Osteoblast (primary cell): ENCODE results near the gene YY2. TPM values are rescaled to one million over a fixed set of nuclear protein-coding genes. Genes with fewer than 3 reads are reported as not detected.

Source experiments
- DNase-seq: peaks from one replicate; pipeline ENCODE4 v3.0.0; 2011; ENCODE audit warnings: low spot score, mixed read lengths; ENCODE audit not compliant: insufficient read length; ENCODE audit errors: missing footprints
- H2AFZ ChIP-seq: 2 replicates; pipeline ENCODE4 v1.6.0; 2011; ENCODE audit warnings: mild to moderate bottlenecking, low read length
- H3K27ac ChIP-seq: 2 replicates; pipeline ENCODE4 v1.5.1; 2011; ENCODE audit warnings: mild to moderate bottlenecking, low read depth, low read length, moderate library complexity
- H3K27me3 ChIP-seq: 2 replicates; pipeline ENCODE4 v1.6.0; 2012; ENCODE audit warnings: mild to moderate bottlenecking, control low read depth, inconsistent platforms, low read length, moderate library complexity; ENCODE audit not compliant: insufficient read depth
- H3K36me3 ChIP-seq: 2 replicates; pipeline ENCODE4 v1.5.1; 2011; ENCODE audit warnings: mild to moderate bottlenecking, low read length, control low read depth, moderate library complexity; ENCODE audit not compliant: insufficient read depth
- H3K4me1 ChIP-seq: 2 replicates; pipeline ENCODE4 v1.5.1; 2011; ENCODE audit warnings: mild to moderate bottlenecking, low read length, control low read depth, moderate library complexity; ENCODE audit not compliant: insufficient read depth
- H3K4me2 ChIP-seq: 2 replicates; pipeline ENCODE4 v1.6.0; 2011; ENCODE audit warnings: mild to moderate bottlenecking, low read length; ENCODE audit not compliant: insufficient read depth
- H3K4me3 ChIP-seq: fragments of 200-600 bp; sonication (generic); 3 replicates; pipeline ENCODE4 v1.5.1; 2012; ENCODE audit warnings: mild to moderate bottlenecking, low read length, inconsistent platforms; ENCODE audit not compliant: insufficient read depth
- H3K79me2 ChIP-seq: 2 replicates; pipeline ENCODE4 v1.6.0; 2012; ENCODE audit warnings: mild to moderate bottlenecking, low read length, control low read depth, inconsistent platforms; ENCODE audit not compliant: insufficient read depth
- H3K9me3 ChIP-seq: 2 replicates; pipeline ENCODE4 v1.5.1; 2011; ENCODE audit warnings: low read depth, low read length, control low read depth
- H4K20me1 ChIP-seq: 2 replicates; pipeline ENCODE4 v1.6.0; 2012; ENCODE audit warnings: mild to moderate bottlenecking, low read length, control low read depth; ENCODE audit not compliant: insufficient read depth
- small RNA-seq: library from RNA; depleted of rRNA; stranded (forward); fragments of <200 nt; gene quantifications from one replicate; pipeline ENCODE3, GENCODE V24; 2012
- total RNA-seq: library from RNA; depleted of rRNA; stranded (reverse); fragments of >200 nt; gene quantifications from 2 replicates; pipeline ENCODE4 v1.2.3, GENCODE V29; 2012
- TF ChIP-seq, protein P1 (sequence below): IDR thresholded peaks from 2 replicates; pipeline ENCODE4 v1.5.1; 2011; ENCODE audit warnings: mild to moderate bottlenecking, low read depth, low read length, moderate library complexity; ENCODE audit errors: extremely low read depth

Gene YY2
- total RNA-seq, 1 donor, result 1.4 TPM

DNA sequence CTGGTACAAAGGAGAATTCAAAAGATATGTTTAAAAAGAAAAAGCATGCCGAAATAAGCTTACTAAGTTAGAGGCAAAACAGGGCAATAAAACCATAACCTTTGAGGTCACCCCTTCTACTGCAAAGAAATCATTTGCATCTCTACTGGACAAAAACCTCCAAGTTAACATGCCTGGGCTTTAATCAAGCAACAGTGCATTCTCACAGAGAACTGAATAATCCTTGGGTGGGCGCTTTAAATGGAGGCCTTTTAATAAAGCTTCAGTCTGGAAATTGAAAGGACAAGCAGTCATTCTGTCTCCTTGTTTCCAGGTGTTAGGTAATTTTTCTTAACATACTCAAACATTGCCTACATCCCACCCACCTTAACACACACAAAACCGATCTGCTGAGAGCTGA, 50.2 kb downstream of the YY2 start:
- no peak for DNase-seq
- H4K20me1 ChIP-seq, result no peaks in the 10 kb centered on the region
- TF ChIP-seq, protein P1, sequence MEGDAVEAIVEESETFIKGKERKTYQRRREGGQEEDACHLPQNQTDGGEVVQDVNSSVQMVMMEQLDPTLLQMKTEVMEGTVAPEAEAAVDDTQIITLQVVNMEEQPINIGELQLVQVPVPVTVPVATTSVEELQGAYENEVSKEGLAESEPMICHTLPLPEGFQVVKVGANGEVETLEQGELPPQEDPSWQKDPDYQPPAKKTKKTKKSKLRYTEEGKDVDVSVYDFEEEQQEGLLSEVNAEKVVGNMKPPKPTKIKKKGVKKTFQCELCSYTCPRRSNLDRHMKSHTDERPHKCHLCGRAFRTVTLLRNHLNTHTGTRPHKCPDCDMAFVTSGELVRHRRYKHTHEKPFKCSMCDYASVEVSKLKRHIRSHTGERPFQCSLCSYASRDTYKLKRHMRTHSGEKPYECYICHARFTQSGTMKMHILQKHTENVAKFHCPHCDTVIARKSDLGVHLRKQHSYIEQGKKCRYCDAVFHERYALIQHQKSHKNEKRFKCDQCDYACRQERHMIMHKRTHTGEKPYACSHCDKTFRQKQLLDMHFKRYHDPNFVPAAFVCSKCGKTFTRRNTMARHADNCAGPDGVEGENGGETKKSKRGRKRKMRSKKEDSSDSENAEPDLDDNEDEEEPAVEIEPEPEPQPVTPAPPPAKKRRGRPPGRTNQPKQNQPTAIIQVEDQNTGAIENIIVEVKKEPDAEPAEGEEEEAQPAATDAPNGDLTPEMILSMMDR, result no peak
- no peaks in the 10 kb centered on the region for H3K4me1 ChIP-seq
- H3K79me2 ChIP-seq, result no peaks in the 10 kb centered on the region
- H3K27ac ChIP-seq, result no peak overlapping the region
- no peak overlapping the region for H3K4me3 ChIP-seq
- H2AFZ ChIP-seq, result no peak overlapping the region
- H3K9me3 ChIP-seq, result no peaks in the 10 kb centered on the region
- H3K4me2 ChIP-seq, result no peak overlapping the region
- H3K27me3 ChIP-seq, result no peaks in the 10 kb centered on the region
- no peaks in the 10 kb centered on the region for H3K36me3 ChIP-seq

DNA sequence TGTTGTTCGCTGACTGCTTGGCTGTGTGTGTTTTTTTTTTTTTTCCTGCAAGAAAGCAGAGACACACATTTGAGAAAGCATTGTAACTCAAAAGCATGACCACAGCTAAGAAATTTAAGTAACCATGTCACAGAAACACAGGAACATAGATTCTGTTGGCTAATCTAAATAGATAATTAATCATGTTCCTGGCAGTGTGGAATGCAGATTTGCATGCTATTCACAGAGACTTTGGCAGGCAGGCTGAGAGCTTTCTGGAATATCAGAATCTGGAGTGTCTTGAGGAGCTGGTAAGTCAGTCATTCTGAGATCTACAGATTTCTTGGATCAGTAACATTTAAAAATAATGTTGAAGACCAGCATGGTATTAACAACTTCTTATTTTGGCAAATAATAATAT, 51.5 kb downstream of the YY2 start:
- H3K4me3 ChIP-seq, result no peak overlapping the region
- H3K9me3 ChIP-seq, result no peaks in the 10 kb centered on the region
- TF ChIP-seq, protein P1, result no peak

More for the DNA sequence above, 51.5 kb downstream of the YY2 start:
- no peak for DNase-seq
- Histone ChIP-seq H3K27ac (no peak overlapping the region), H3K27me3 (no peaks in the 10 kb centered on the region), H4K20me1 (no peaks in the 10 kb centered on the region), H3K4me1 (no peaks in the 10 kb centered on the region), H3K79me2 (no peaks in the 10 kb centered on the region), H3K36me3 (no peaks in the 10 kb centered on the region), H2AFZ (no peak overlapping the region), H3K4me2 (no peak overlapping the region)

Small RNA genes lying within 50 kb of the gene (small RNA-seq; reads per million reads assigned to genes)
- gene U73479.1, result not detected

Other genes starting within 250 kb of the YY2 start
- under 0.01 TPM in 1 of 2 replicates, not detected in the other for gene KLHL34, start 197.7 kb upstream of the YY2 start, total RNA-seq
- gene SMPX, start 97.9 kb upstream of the YY2 start, total RNA-seq, result not detected in 2 replicates
- 9.0 and 9.1 TPM in 2 replicates for gene MBTPS2, start 16.4 kb upstream of the YY2 start, total RNA-seq
- gene SMS, start 84.7 kb downstream of the YY2 start, total RNA-seq, result 69.2 and 76.0 TPM in 2 replicates
- gene PHEX, start 176.3 kb downstream of the YY2 start, total RNA-seq, result 0.88 and 1.4 TPM in 2 replicates